Lung (tissue), 12 donors: ENCODE data around the gene PPA2. TPM values are rescaled to one million over a fixed set of nuclear protein-coding genes. Genes with fewer than 3 reads are reported as not detected.
A peak's percentile ranks its signal among the peaks of the same experiment; 100 is the strongest.

ENCODE experiments used
- ATAC-seq: fragments of 200-7000 bp; cut with Tn5 transposase; one replicate; pipeline ENCODE4 v1.9.1; 2020; ENCODE audit warnings: moderate number of reproducible peaks; ENCODE audit not compliant: insufficient read depth, low FRiP score
- DNase-seq, 3 donors: peaks; one replicate each; pipeline ENCODE4 v3.0.0-alpha.2; 2013 to 2017
- H3K27ac ChIP-seq, 2 donors: one replicate each; pipeline ENCODE4 v1.5.1; 2013; ENCODE audit warnings: mild to moderate bottlenecking in 2 of 2, moderate library complexity in 2 of 2, control low read depth in 1 of 2, inconsistent platforms in 1 of 2, low read depth in 1 of 2, low read length in 1 of 2
- H3K27me3 ChIP-seq, 3 donors: one replicate each; pipeline ENCODE4 v1.5.1; 2013; ENCODE audit warnings: low read length in 2 of 3; ENCODE audit not compliant: control insufficient read depth in 3 of 3, insufficient read depth in 3 of 3
- H3K36me3 ChIP-seq, 4 donors: one replicate each; pipeline ENCODE4 v1.5.1; 2013; ENCODE audit warnings: low read length in 4 of 4, mild to moderate bottlenecking in 1 of 4, moderate library complexity in 1 of 4; ENCODE audit not compliant: control insufficient read depth in 4 of 4, insufficient read depth in 4 of 4
- H3K4me1 ChIP-seq, 5 donors: one replicate each; pipeline ENCODE4 v1.5.1; 2013; ENCODE audit warnings: low read length in 5 of 5, mild to moderate bottlenecking in 2 of 5, moderate library complexity in 1 of 5; ENCODE audit not compliant: control insufficient read depth in 5 of 5, insufficient read depth in 5 of 5
- H3K4me3 ChIP-seq: one replicate; pipeline ENCODE4 v1.5.1; 2013; ENCODE audit warnings: mild to moderate bottlenecking, control low read depth, moderate library complexity
- H3K9ac ChIP-seq, 2 donors: one replicate each; pipeline ENCODE4 v1.5.1; 2013; ENCODE audit warnings: low read length in 2 of 2, control low read depth in 1 of 2; ENCODE audit not compliant: insufficient read depth in 1 of 2
- H3K9me3 ChIP-seq, 4 donors: one replicate each; pipeline ENCODE4 v1.5.1; 2013; ENCODE audit warnings: low read length in 3 of 4, mild to moderate bottlenecking in 1 of 4, moderate library complexity in 1 of 4; ENCODE audit not compliant: control insufficient read depth in 4 of 4, insufficient read depth in 3 of 4
- CTCF ChIP-seq: IDR thresholded peaks from 2 replicates; pipeline ENCODE4 v1.5.1; 2012; ENCODE audit warnings: mild to moderate bottlenecking; ENCODE audit errors: control extremely low read depth, extremely low read depth
- WGBS, 2 donors: extraction: QIAGEN DNeasy Blood & Tissue Kit; methylation state at CpG; one replicate each; pipeline ENCODE4 v1.1.7; 2013; 5-methylcytosine and 5-hydroxymethylcytosine counted together
- polyA plus RNA-seq, 2 donors: library from polyadenylated mRNA; stranded (reverse); fragments of 200-250 nt; gene quantifications; one replicate each; pipeline ENCODE4 v1.2.1, GENCODE V29; 2013
- total RNA-seq, 2 donors: library from RNA; depleted of rRNA in 1 of 2; stranded (reverse); fragments of >200 nt in 1 of 2; gene quantifications; one replicate each; pipeline ENCODE4 v1.2.1, GENCODE V29; 2014 to 2021
- donor health status: control.
- donor health status: control.
- donor health status: Bipolar disorder and iron deficiency.
- donor health status: healthy.
- donor health status: DM: yes; HTN: yes; CAD: no.

The PPA2 gene
- total and polyA plus RNA-seq, 4 donors: 70.0 to 114 (median 77.1) TPM

GRCh38 chr4:105356194-105356593, 117.7 kb downstream of the PPA2 start:
- Histone ChIP-seq H3K27ac (no peak overlapping the region), H3K4me1 (peaks cover 0 to 28% (median 3%) of the 10 kb centered on the region in 5 donors), H3K36me3 (peaks cover 0 to 8% (median under 1%) of the 10 kb centered on the region in 4 donors), H3K9ac (no peak overlapping the region), H3K9me3 (no peaks in the 10 kb centered on the region), H3K4me3 (no peak overlapping the region), H3K27me3 (no peaks in the 10 kb centered on the region)
- ATAC-seq (no peak), DNase-seq (peak in 2 of 3 donors; percentile 72 to 77)
- no peak for TF ChIP-seq CTCF
- WGBS, 2 donors: 60 to 75% methylated on average over 1 of the region's 1 CpG

GRCh38 chr4:105352826-105353225, 121.0 kb downstream of the PPA2 start:
- Histone ChIP-seq H3K4me1 (peaks cover 0 to 38% (median 3%) of the 10 kb centered on the region in 5 donors), H3K36me3 (peaks cover 0 to 5% (median under 1%) of the 10 kb centered on the region in 4 donors), H3K4me3 (no peak overlapping the region), H3K27me3 (no peaks in the 10 kb centered on the region), H3K9me3 (no peaks in the 10 kb centered on the region), H3K27ac (no peak overlapping the region), H3K9ac (no peak overlapping the region)
- ATAC-seq (no peak), DNase-seq (no peak)
- WGBS, 2 donors: 87 to 89% methylated on average over 3 of the region's 3 CpGs
- TF ChIP-seq CTCF: no peak

- ATAC-seq (no peak), DNase-seq (no peak)
- Histone ChIP-seq H3K9me3 (no peaks in the 10 kb centered on the region), H3K27ac (no peak overlapping the region), H3K9ac (no peak overlapping the region), H3K36me3 (peaks cover 0 to 5% (median under 1%) of the 10 kb centered on the region in 4 donors), H3K27me3 (no peaks in the 10 kb centered on the region), H3K4me1 (peaks cover 0 to 30% (median 3%) of the 10 kb centered on the region in 5 donors), H3K4me3 (no peak overlapping the region)
- WGBS, 2 donors: 91 to 94% methylated on average over 2 of the region's 2 CpGs
- no peak for TF ChIP-seq CTCF
Measured at GRCh38 chr4:105351861-105352260, 122.0 kb downstream of the PPA2 start.

- 49 to 55% methylated on average over 1 of the region's 1 CpG for WGBS, 2 donors
- Histone ChIP-seq H3K9me3 (no peaks in the 10 kb centered on the region), H3K9ac (no peak overlapping the region), H3K27ac (no peak overlapping the region), H3K36me3 (peaks cover 0 to 5% (median under 1%) of the 10 kb centered on the region in 4 donors), H3K27me3 (no peaks in the 10 kb centered on the region), H3K4me3 (no peak overlapping the region), H3K4me1 (peaks cover 0 to 23% (median 3%) of the 10 kb centered on the region in 5 donors)
- TF ChIP-seq CTCF: no peak
- ATAC-seq: no peak
- peak in 2 of 3 donors; percentile 75 to 85 for DNase-seq
Measured at GRCh38 chr4:105350859-105351490, 122.9 kb downstream of the PPA2 start.
